Kidney epithelial cell (primary cell): ENCODE measurements around the gene PRKG1. TPM values are rescaled to one million over a fixed set of nuclear protein-coding genes. Genes with fewer than 3 reads are reported as not detected.

Source experiments
- DNase-seq: peaks from one replicate; pipeline ENCODE4 v3.0.0-alpha.2; 2010; ENCODE audit warnings: low read depth
- H3K27me3 ChIP-seq: 2 replicates; pipeline ENCODE4 v1.6.0; 2011; ENCODE audit warnings: low read length; ENCODE audit not compliant: control insufficient read depth, insufficient read depth
- H3K36me3 ChIP-seq: 2 replicates; pipeline ENCODE4 v1.5.1; 2011; ENCODE audit warnings: low read length; ENCODE audit not compliant: control insufficient read depth, insufficient read depth
- H3K4me3 ChIP-seq: 2 replicates; pipeline ENCODE4 v1.5.1; 2011; ENCODE audit warnings: low read depth, mild to moderate bottlenecking, control low read depth, low read length
- total RNA-seq: library from RNA; depleted of rRNA; stranded (reverse); fragments of >200 nt; gene quantifications from 2 replicates; pipeline ENCODE4 v1.2.3, GENCODE V29; 2015
- TF ChIP-seq, protein P1 (sequence below): IDR thresholded peaks from 2 replicates; pipeline ENCODE4 v1.5.1; 2011; ENCODE audit warnings: mild to moderate bottlenecking, moderate library complexity, low read length, control low read depth, inconsistent platforms; ENCODE audit not compliant: insufficient read depth, poor library complexity, severe bottlenecking

Gene PRKG1
- total RNA-seq, 1 donor from 2014 or later, result 1.3 TPM

DNA sequence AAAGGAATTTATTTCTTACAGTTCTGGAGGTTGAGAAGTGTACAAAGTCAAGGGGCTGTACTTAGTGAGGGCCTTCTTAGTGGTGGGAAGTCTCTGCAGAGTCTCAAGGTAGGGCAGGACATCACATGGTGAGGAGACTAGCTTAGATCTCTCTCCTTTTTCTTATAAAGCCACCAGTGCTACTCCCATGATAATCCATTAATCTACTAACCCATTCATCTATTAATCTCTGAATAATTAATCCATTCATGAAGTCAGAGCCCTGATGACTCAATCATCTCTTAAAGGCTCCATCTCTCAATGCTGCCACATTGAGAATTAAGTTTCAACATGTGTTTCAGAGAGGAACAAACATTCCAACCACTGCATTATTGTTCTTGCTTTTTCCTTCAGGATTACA lies 689.5 kb downstream of the PRKG1 start:
- TF ChIP-seq, protein P1, sequence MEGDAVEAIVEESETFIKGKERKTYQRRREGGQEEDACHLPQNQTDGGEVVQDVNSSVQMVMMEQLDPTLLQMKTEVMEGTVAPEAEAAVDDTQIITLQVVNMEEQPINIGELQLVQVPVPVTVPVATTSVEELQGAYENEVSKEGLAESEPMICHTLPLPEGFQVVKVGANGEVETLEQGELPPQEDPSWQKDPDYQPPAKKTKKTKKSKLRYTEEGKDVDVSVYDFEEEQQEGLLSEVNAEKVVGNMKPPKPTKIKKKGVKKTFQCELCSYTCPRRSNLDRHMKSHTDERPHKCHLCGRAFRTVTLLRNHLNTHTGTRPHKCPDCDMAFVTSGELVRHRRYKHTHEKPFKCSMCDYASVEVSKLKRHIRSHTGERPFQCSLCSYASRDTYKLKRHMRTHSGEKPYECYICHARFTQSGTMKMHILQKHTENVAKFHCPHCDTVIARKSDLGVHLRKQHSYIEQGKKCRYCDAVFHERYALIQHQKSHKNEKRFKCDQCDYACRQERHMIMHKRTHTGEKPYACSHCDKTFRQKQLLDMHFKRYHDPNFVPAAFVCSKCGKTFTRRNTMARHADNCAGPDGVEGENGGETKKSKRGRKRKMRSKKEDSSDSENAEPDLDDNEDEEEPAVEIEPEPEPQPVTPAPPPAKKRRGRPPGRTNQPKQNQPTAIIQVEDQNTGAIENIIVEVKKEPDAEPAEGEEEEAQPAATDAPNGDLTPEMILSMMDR, result no peak
- H3K36me3 ChIP-seq, result no peaks in the 10 kb centered on the region
- H3K27me3 ChIP-seq, result no peaks in the 10 kb centered on the region
- no peak for DNase-seq
- H3K4me3 ChIP-seq, result no peak overlapping the region

DNA sequence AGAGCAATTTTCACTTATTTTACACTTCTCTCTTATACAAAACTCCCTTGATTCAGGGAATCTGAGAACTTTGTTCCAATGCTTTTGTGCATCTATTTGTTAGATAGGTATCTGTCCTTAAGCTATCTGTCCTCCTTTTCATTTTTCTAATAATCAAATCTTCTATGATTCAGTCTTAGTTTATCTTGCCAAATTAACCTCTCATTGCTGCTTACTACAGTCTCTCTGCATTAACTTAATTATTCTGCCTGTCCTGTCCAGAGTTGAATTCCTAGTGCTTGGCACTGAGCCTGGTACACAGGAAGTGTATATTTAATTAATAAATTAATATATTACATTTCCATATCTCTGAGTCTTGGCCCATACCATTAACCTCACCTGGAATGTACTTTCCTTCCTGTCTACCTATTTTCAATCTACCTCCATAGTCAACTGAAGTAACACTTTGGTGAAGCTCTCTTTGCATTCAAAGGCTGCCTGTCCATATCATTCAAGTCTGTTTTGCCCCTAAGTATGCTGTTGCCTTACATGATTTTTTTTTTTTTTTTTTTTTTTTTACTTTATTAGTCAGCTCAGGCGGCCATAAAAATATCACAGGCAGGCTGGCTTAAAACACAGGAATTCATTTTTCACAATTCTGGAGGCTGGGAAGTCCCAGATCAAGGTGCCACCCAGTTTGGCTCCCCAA lies 691.1 kb downstream of the PRKG1 start:
- H3K36me3 ChIP-seq, result no peaks in the 10 kb centered on the region
- no peak for DNase-seq
- TF ChIP-seq, protein P1, result no peak
- H3K27me3 ChIP-seq, result no peaks in the 10 kb centered on the region
- no peak overlapping the region for H3K4me3 ChIP-seq

DNA sequence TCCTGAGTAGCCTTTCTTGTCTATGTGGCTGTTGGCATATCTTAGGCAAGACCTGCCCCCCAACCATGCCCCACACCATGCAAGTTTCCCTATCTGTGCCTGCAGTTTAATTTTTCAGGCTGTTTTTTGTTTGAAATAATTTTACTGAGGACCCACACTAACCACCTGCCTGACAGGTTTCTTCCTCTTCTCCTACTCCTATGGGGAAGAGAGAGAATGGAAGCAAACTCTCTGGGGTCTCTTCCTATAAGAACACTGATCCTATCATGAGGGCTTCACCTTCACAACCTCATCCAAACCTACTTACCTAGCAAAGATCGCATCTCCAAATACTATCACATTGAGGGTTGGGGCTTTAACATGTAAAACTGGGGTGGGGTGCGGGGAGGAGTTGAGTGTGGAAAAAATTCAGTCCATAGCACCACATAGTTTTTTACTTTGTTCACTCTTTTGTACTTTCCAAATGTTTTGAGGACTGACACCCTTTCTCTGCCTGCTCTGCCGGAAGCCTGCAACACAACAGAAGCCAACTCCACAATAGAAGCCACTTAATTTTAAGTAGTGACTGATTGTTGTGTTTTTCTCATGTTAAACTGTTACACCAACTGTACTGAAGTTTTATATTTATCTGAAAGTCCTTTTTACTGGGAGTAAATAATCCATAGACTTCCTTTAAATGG lies 692.3 kb downstream of the PRKG1 start:
- no peak overlapping the region for H3K4me3 ChIP-seq
- no peak for DNase-seq
- H3K27me3 ChIP-seq, result no peaks in the 10 kb centered on the region
- TF ChIP-seq, protein P1, result no peak
- H3K36me3 ChIP-seq, result no peaks in the 10 kb centered on the region

DNA sequence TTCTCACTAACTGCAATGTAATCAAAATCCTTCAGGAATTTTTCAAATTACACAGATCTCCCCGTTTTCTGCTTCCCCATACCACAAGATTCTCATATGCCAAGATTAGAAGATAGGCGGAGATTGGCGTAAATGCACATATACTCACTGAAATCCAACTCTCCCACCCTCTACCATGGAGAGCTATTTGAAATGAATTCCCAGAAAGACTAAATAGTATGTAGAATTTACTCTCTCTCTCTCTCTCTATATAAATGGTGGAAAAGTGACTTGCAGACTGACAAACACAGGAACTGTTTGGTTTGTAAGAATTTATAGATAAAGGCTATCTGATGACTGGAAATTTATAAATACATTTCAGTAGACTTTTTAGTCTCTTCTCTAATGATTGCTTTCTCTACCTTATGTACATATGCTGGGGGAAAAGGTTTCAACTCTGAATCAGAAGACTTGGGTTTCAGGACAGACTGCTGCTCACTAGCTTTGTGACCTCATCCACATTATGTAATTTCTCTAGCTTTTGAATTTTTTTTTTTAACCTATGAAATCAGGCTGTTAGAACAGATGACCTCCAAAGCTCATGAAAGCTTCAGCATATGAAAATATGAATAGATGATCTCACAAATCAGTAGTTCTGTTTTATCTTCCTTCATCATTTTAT lies 692.9 kb downstream of the PRKG1 start:
- DNase-seq, result no peak
- Histone ChIP-seq H3K27me3 (no peaks in the 10 kb centered on the region), H3K4me3 (no peak overlapping the region), H3K36me3 (no peaks in the 10 kb centered on the region)
- TF ChIP-seq, protein P1, result no peak

DNA sequence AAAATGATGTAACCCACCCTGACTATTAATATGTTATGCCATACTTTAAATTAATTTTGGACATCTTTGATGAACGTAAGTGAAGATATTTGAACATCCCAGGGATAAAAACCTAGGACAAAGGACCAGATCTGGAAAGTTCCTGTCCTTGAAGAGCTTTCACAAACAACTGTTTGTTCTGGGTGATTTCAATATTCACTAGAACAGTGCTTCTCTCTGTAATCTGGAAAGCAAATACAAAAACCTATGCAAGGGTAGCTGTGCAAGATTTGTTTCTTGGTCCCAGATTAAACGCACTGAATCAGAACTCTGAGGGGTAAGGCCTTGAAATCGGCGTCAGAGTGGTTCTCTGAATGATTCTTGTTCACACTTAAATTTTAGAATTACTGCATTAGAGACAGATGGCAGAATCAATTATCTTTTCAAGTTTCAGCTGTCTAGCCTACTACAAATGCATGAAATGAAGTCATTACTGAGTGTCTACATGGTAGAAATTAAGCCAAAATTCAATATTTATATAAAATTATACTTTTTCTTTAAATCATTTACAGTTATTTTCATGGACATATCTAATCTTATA lies 694.7 kb downstream of the PRKG1 start:
- no peak for DNase-seq
- no peaks in the 10 kb centered on the region for H3K36me3 ChIP-seq
- no peaks in the 10 kb centered on the region for H3K27me3 ChIP-seq
- H3K4me3 ChIP-seq, result no peak overlapping the region
- TF ChIP-seq, protein P1, result no peak
